Upper lobe of left lung (tissue), 4 donors: ENCODE measurements around the gene RBM12.

Source experiments
- EP300 ChIP-seq, 4 donors: sonication (generic); formaldehyde crosslinking; IDR thresholded peaks; one replicate each; pipeline ENCODE4 v1.5.1; 2017; ENCODE audit warnings: antibody characterized with exemption in 4 of 4, control low read depth in 2 of 4
- POLR2A ChIP-seq, 4 donors: fragments of 450-650 bp; IDR thresholded peaks; one replicate each; pipeline ENCODE4 v1.5.1; 2016 to 2017; ENCODE audit warnings: antibody characterized with exemption in 4 of 4, mild to moderate bottlenecking in 2 of 4
- POLR2AphosphoS5 ChIP-seq, 2 donors: sonication (generic); formaldehyde crosslinking; IDR thresholded peaks; one replicate each; pipeline ENCODE4 v1.5.1; 2017; ENCODE audit warnings: antibody characterized with exemption in 2 of 2
- TF ChIP-seq, protein P1 (sequence below), 6 experiments: fragments of 450-650 bp in 4 of 6; fragments of 200-600 bp in 2 of 6; sonication (generic) in 2 of 6; IDR thresholded peaks; one replicate each; pipeline ENCODE4 v1.5.1; 2016 to 2019; ENCODE audit warnings: antibody characterized with exemption in 6 of 6

DNA sequence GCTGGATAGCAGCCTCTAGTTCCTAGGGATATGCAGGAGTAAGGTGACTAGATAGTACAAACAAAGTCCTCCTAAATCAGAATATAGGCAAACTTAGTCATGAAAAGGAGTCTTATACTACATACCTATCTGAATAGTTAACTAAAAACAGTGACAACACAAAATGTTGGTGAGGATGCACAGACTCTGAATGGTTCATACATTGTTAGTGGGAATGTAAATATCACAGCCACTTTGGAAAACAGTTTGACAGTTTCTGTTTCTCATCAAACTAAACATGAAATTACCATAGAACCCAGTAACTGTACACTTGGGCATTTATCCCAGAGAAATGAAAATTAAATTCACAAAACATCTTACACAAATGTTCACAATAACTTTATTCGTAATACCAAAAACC, 17.3 kb upstream of the RBM12 start:
- TF ChIP-seq, protein P1, sequence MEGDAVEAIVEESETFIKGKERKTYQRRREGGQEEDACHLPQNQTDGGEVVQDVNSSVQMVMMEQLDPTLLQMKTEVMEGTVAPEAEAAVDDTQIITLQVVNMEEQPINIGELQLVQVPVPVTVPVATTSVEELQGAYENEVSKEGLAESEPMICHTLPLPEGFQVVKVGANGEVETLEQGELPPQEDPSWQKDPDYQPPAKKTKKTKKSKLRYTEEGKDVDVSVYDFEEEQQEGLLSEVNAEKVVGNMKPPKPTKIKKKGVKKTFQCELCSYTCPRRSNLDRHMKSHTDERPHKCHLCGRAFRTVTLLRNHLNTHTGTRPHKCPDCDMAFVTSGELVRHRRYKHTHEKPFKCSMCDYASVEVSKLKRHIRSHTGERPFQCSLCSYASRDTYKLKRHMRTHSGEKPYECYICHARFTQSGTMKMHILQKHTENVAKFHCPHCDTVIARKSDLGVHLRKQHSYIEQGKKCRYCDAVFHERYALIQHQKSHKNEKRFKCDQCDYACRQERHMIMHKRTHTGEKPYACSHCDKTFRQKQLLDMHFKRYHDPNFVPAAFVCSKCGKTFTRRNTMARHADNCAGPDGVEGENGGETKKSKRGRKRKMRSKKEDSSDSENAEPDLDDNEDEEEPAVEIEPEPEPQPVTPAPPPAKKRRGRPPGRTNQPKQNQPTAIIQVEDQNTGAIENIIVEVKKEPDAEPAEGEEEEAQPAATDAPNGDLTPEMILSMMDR (IDR thresholded peaks at IDR 0.05): no peak
- TF ChIP-seq POLR2AphosphoS5 (IDR thresholded peaks at IDR 0.05) (no peak), POLR2A (IDR thresholded peaks at IDR 0.05) (no peak), EP300 (IDR thresholded peaks at IDR 0.05) (no peak)
